ENCODE results near the gene NACA2.

DNA sequence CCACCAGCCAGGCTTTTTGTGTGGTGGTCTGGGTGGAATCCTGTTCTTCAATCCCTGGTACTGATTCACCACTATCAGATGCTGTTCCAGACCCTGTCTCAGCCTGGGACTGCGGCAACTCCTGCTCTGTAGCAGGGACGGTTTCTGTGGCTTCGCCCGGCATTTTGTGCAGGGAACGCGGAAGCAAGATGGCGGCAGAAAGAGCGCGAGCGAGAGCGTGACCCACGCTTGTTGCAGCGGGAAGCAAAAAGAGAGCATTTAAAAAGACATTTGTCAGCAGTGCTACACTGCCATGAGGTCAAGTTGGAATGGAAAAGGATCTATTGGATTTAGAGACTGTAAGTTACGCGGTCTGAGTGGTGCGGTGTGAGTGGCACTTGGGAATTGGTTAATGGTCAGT, at the start of gene NACA2:
- TF ChIP-seq SIN3A (IDR thresholded peaks at IDR 0.05; ENCODE audit: borderline replicate concordance, insufficient read depth, low read length) (no peak), TAF1 (IDR thresholded peaks at IDR 0.05; ENCODE audit: borderline replicate concordance, insufficient read depth, low read length) (no peak), POLR2AphosphoS5 (IDR thresholded peaks at IDR 0.05; ENCODE audit: low read depth, low read length) (no peak), REST (IDR thresholded peaks at IDR 0.05; ENCODE audit: insufficient read depth in 1 of 2, low read depth in 2 of 2, low read length in 2 of 2) (no peak)
